Activated CD4-positive, alpha-beta T cell treated with anti-CD3 and anti-CD28 coated beads, Interleukin-10, Interleukin-2, amounts not matched to agents 100 ng/mL and 50 ng/mL, durations not matched to agents 16 hours and 8 hours (primary cell): Measurements from ENCODE around the gene CFAP161.

Experiments
- DNase-seq: peaks from one replicate; pipeline ENCODE4 v3.0.0-alpha.2; 2020

CFAP161 gene

DNA sequence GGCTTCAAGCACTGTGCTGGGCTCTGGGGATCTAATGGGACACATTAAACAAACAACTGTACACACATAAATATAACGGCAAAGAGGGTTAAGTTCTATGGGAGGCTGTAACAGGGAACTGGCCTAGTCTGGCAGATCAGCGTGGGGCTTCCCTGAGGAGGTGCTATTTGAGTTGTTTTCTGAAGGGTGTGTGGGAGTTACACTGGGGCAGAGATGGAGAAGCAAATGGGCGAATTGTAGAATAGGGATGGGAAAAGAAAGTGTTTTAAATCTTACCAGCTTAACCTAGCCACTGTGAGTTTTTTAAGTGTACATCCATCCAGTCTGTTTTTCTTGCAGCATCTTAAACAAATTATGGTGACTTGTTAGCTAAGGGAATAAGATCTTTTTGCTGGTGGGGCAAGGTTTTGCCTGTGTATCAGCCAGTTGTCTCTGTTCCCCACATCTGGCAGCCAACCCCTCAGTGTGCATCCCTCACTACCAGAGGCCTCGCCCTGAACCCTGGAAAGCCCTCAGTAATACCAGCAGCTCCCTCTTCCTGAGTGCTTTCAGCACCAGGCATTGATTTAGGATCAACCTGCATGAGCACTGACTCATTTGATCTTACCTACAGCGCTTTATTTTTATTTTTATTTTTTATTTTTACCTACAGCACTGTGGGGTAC is 51.7 kb downstream of the CFAP161 start:
- no peak for DNase-seq

DNA sequence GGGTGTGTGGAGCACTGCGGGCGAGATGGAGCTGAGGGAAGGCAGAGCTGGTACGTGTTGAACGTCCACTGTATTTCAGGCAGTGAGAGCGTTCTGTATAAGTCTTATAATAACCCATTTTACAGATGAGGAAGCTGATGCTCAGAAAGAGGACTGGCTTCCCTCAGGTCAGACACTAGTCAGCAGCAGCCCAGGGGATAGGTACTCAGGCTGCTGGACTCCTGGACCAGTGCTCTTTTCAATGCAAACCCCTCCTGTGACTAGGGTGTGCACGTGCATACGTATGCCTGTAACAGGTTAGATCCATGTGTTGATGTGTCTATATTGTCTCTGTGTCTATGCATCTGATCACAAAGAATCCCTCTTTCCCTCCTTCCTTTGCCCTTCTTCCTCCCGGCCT is 54.3 kb downstream of the CFAP161 start:
- DNase-seq, result no peak

DNA sequence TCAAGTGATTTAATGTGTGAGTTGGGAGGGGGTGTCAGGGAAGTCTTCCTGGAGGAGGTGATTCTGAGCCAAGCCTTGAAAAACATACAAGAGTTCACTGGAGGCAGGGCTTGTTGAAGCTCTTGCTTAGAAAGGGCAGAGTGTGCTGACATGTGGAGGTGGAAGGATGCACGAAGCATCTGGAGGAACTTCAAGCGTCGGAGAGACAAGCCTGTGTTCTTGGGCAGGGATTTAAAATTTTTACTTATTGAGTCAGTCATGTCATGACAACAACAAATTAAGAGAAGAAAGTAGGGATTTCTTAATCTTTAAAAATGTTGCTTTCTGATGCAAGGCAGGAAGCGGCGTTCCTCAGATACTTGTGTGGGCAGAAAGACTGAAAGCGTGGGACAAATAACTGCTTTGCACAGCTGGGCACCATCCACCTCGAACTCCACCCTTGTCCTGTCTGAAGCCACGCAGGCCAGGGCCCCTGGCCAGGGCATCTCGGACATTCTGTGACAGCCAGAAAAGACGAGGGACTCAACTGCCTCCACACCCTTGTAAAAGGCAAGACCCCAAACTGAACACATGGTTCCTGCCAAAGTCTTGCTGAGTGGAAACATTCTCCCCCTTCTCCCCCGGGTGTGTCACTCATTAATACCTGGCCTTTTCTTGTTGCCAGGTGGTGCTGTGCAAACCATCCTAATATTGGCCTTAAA is 55.7 kb downstream of the CFAP161 start:
- no peak for DNase-seq

DNA sequence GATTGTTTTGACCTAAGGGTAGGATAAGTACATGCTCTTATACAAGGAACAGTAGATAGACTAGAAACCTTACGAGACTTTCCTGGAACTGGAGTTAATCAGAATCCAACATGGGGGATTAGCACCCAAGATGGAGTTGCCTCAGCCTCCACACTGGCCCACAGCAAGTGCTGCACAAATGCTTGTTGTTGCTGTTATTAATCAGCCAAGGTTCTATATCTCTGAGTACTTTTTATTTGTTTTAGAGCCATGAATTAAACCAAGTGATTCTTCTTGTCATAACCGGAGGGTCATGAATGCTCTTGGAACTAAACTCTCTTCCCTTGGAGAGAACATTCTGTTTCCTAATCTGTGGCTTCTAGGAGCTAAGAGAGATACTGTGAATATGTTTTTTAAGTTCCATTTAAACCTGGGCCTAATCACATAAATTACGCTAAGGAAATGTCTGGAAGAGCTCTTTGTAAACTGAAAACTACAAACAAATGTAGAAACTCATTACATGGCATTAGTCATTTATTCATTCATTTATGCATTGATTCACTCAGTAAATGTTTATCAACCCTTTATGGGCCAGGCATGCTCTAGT is 56.9 kb downstream of the CFAP161 start:
- DNase-seq, result no peak

DNA sequence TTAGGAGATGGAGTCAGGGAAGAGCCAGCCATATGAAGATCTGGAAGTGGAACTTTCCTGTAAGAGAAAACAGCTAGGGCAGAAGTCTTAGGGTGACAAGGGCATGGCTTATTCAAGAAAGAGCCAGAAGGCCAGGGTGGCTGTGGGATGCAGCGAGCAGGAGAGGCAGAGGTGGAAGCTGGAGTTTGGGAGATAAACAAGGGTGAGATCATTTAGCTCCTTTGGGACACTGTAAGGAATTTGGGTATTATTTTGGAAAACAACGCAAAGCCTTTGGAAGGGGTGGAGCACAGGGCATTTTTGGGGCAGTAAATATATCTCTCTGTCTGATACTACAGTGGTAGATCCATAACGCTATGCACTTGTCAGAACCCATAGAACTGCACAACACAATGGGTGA is 57.6 kb downstream of the CFAP161 start:
- DNase-seq, result no peak

DNA sequence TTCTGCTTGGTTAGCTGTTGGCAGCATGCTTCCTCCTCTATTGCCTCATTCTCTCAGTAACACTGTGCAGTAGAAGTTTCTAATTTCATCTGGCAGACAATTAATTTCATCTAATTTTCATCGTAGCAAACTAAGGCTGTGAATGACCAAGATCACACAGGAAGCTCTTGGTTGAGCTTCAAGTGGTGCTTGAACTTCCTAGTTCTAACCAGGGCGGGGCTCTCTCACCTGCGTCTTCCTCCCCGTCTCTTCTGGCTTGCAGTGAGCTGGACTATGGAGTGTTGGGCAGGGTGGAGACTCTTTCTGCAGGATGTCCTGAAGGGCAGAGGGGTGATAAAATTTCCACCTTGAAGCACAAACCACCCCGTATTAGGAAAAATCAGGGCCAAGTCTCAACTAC is 60.7 kb downstream of the CFAP161 start:
- DNase-seq, result no peak

DNA sequence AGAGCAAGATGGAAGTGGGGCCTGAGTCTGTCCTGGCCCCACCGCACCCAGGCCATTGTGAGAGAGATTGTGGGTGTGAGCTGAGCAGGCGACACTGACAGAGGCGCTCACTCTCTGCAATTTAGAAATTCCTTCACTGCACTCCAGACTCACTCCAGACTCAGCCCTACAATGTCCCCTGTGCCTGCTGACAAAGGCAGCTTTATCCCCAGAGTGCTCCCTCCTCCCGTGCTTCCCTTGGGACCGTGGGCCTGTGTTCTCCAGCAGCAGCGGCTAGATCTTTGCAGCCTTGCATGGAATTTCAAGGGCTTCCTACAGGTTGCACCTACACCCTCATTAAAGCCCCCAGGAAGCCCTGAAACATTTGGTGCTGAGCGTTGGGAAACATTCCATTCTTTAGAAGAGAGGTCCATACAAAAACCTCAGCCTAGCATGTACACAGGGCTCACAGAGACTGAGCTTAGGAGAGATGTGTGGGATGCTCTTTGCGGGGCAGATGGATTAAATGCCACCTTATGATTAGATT is 61.3 kb downstream of the CFAP161 start:
- DNase-seq, result no peak

DNA sequence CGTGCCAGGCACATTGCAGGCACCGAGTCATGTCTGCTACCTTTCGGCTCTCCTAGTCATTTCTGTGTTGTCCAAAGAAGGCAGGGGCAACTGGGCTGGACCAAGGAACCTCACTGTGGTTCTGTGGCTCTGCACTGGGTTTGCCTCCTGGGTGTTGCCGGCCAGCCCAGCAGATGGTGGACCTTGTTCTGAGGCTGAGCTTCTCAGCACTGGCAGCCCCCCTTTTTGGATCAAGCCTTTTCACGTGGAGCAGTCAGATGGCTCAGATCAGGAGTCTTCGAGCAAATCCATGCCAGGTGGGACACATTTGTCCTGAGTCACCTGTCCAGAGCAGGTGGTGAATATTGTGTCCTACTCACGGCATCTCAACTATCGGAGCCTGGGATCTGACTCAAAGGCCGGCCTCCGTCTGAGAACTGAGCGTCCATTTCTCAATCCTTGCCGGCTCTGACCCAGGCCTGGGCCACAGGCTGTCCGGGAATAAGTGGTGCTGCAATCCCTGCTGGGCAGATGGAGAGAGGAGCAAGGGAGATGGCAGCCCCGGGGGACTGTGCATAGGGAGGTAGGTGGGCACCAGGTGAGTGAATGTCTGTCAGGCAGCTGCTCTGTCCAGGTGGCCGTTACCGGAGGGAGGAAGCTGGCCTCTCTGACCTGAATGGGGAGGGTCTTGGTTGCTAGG is 62.6 kb downstream of the CFAP161 start, which contains the start of gene IL16:
IL16 (plus strand) TSS at position 304 of the 679 bp plus-strand sequence. CDS start 28,521 bp downstream, outside the sequence.
- DNase-seq, result no peak

DNA sequence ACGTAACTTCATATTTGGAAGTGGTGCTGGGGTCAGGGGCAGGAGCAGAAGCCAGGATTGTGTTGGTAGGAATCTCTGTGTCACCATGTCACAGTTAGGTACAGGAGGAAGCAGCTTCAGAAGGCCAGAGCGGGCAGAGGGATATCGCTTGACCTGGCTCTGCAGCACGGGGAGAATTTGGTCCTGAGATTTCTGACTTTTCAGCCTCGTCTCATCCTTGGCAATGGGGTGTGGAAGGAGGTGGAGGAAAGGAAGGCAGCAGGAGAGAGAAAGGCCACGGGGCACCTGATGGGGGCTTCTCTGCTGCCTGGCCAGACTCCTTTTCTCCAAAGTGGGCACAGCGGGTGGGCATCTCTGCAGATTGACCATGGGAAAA is 63.2 kb downstream of the CFAP161 start:
- no peak for DNase-seq

DNA sequence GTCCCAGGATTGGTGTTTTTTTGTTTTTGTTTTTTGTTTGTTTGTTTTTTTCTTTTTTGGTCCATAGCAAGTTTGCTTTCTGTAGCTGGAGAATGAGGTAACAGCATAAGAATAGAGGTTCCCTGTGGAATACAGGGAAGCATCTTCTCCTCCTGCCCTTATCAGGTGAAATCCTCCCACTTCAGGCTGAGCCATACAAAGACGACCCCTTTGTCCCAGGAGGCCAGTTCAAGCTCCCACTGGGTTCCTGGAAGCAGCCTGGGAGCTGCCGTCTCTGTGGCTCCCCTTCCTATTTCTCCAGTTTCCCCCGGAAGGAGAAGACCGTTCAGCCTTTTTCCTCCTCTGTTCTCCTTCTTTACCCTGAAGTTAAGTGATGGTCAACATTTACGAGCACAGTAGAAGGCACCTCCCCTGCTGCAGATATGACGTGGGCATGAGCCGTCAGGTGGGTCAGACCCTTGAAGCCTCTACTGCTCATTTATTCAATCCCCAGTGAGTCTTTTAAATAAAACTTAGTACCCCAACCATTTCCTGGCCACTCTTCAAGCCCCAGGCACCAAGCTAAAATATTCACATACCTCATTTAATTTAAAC is 63.7 kb downstream of the CFAP161 start:
- no peak for DNase-seq
